ENCODE results near the gene MEGF10. TPM values are rescaled to one million over a fixed set of nuclear protein-coding genes. Genes with fewer than 3 reads are reported as not detected.

The MEGF10 gene
- total RNA-seq, 1 donor from 2014 or later = 0.69 TPM

GRCh38 chr5:127373858-127374491 is 83.4 kb downstream of the MEGF10 start:
- Mint-ChIP-seq H3K9me3 (ENCODE audit: unreplicated experiment) (peaks cover 1% of the 10 kb centered on the region), H3K4me1 (ENCODE audit: low read depth, unreplicated experiment) (peaks cover 6% of the 10 kb centered on the region), H3K4me3 (ENCODE audit: unreplicated experiment) (no peak overlapping the region), H3K27me3 (ENCODE audit: unreplicated experiment) (no peaks in the 10 kb centered on the region), H3K27ac (ENCODE audit: unreplicated experiment) (no peak overlapping the region), H3K36me3 (ENCODE audit: unreplicated experiment) (no peaks in the 10 kb centered on the region)
- no peak for DNase-seq
- TF ChIP-seq CTCF (IDR thresholded peaks at IDR 0.05; ENCODE audit: partially characterized antibody, unreplicated experiment) = peak; percentile 71

- Mint-ChIP-seq H3K4me3 (ENCODE audit: unreplicated experiment) (no peak overlapping the region), H3K27me3 (ENCODE audit: unreplicated experiment) (no peaks in the 10 kb centered on the region), H3K9me3 (ENCODE audit: unreplicated experiment) (peaks cover 3% of the 10 kb centered on the region), H3K4me1 (ENCODE audit: low read depth, unreplicated experiment) (peaks cover 6% of the 10 kb centered on the region), H3K36me3 (ENCODE audit: unreplicated experiment) (no peaks in the 10 kb centered on the region), H3K27ac (ENCODE audit: unreplicated experiment) (no peak overlapping the region)
- DNase-seq = no peak
- TF ChIP-seq CTCF (IDR thresholded peaks at IDR 0.05; ENCODE audit: partially characterized antibody, unreplicated experiment) = no peak
These were observed 84.5 kb downstream of the MEGF10 start for GRCh38 chr5:127375124-127375523.

GRCh38 chr5:127375544-127376091 is 85.0 kb downstream of the MEGF10 start:
- Mint-ChIP-seq H3K36me3 (ENCODE audit: unreplicated experiment) (no peaks in the 10 kb centered on the region), H3K4me1 (ENCODE audit: low read depth, unreplicated experiment) (peaks cover 6% of the 10 kb centered on the region), H3K27me3 (ENCODE audit: unreplicated experiment) (no peaks in the 10 kb centered on the region), H3K9me3 (ENCODE audit: unreplicated experiment) (peaks cover 3% of the 10 kb centered on the region), H3K4me3 (ENCODE audit: unreplicated experiment) (no peak overlapping the region), H3K27ac (ENCODE audit: unreplicated experiment) (no peak overlapping the region)
- no peak for TF ChIP-seq CTCF (IDR thresholded peaks at IDR 0.05; ENCODE audit: partially characterized antibody, unreplicated experiment)
- DNase-seq = no peak

GRCh38 chr5:127377651-127378050 is 87.1 kb downstream of the MEGF10 start:
- Mint-ChIP-seq H3K27ac (ENCODE audit: unreplicated experiment) (no peak overlapping the region), H3K4me1 (ENCODE audit: low read depth, unreplicated experiment) (no peaks in the 10 kb centered on the region), H3K27me3 (ENCODE audit: unreplicated experiment) (no peaks in the 10 kb centered on the region), H3K4me3 (ENCODE audit: unreplicated experiment) (no peak overlapping the region), H3K9me3 (ENCODE audit: unreplicated experiment) (peaks cover 3% of the 10 kb centered on the region), H3K36me3 (ENCODE audit: unreplicated experiment) (no peaks in the 10 kb centered on the region)
- DNase-seq = no peak
- no peak for TF ChIP-seq CTCF (IDR thresholded peaks at IDR 0.05; ENCODE audit: partially characterized antibody, unreplicated experiment)

- Mint-ChIP-seq H3K36me3 (ENCODE audit: unreplicated experiment) (no peaks in the 10 kb centered on the region), H3K27me3 (ENCODE audit: unreplicated experiment) (no peaks in the 10 kb centered on the region), H3K4me3 (ENCODE audit: unreplicated experiment) (no peak overlapping the region), H3K9me3 (ENCODE audit: unreplicated experiment) (no peaks in the 10 kb centered on the region), H3K4me1 (ENCODE audit: low read depth, unreplicated experiment) (no peaks in the 10 kb centered on the region), H3K27ac (ENCODE audit: unreplicated experiment) (no peak overlapping the region)
- no peak for TF ChIP-seq CTCF (IDR thresholded peaks at IDR 0.05; ENCODE audit: partially characterized antibody, unreplicated experiment)
- no peak for DNase-seq
These were observed 95.3 kb downstream of the MEGF10 start for GRCh38 chr5:127385936-127386335.

Measured in glutamatergic neuron (in vitro differentiated cells).